BJ (cell line): ENCODE measurements around the gene KIRREL3. TPM values are rescaled to one million over a fixed set of nuclear protein-coding genes. Genes with fewer than 3 reads are reported as not detected.

ENCODE experiments used
- CTCF ChIA-PET: fragments of 350-600 bp; formaldehyde crosslinking; extraction: SDS; loops from one replicate; lab custom pipeline; 2021; ENCODE audit warnings: antibody characterized with exemption, inconsistent platforms; lab: Yijun Ruan, JAX
- POLR2A ChIA-PET: fragments of 300-600 bp; sonication (Branson Sonifier 250); formaldehyde crosslinking; extraction: SDS; loops from one replicate; lab custom pipeline; 2021; ENCODE audit warnings: antibody characterized with exemption; lab: Charles Lee
- DNase-seq: peaks from one replicate; pipeline ENCODE4 v3.0.0-alpha.2; 2011; ENCODE audit warnings: low read depth
- H3K27me3 ChIP-seq: 2 replicates; pipeline ENCODE4 v1.6.0; 2011; ENCODE audit warnings: low read length; ENCODE audit not compliant: control insufficient read depth, insufficient read depth
- H3K36me3 ChIP-seq: 2 replicates; pipeline ENCODE4 v1.5.1; 2011; ENCODE audit warnings: low read length; ENCODE audit not compliant: control insufficient read depth, insufficient read depth
- H3K4me3 ChIP-seq: 2 replicates; pipeline ENCODE4 v1.5.1; 2011; ENCODE audit warnings: low read depth, mild to moderate bottlenecking, control low read depth, low read length
- CTCF ChIP-seq: IDR thresholded peaks from 2 replicates; pipeline ENCODE4 v1.5.1; 2011; ENCODE audit warnings: low read depth, mild to moderate bottlenecking, control low read depth, inconsistent platforms, low read length, moderate library complexity; ENCODE audit not compliant: insufficient read depth
- polyA plus RNA-seq: library from polyadenylated mRNA; depleted of rRNA; stranded (reverse); fragments of >200 nt; gene quantifications from 2 replicates; pipeline ENCODE4 v1.2.3, GENCODE V29; 2011

Gene KIRREL3
- polyA plus RNA-seq, 1 experiment, result 19.6 TPM

GRCh38 chr11:126413426-126413825 lies 587.1 kb downstream of the KIRREL3 start:
- H3K4me3 ChIP-seq, result no peak overlapping the region
- H3K36me3 ChIP-seq, result peaks cover 19% of the 10 kb centered on the region
- TF ChIP-seq CTCF, result no peak
- ChIA-PET POLR2A (no interaction called here), CTCF (no interaction called here)
- DNase-seq, result no peak
- H3K27me3 ChIP-seq, result no peaks in the 10 kb centered on the region

- H3K36me3 ChIP-seq, result peaks cover 29% of the 10 kb centered on the region
- CTCF ChIA-PET, result interaction anchor here (0.9 to 1.0 kb wide), 2 partner anchors 40 to 94 kb away, joined by 4 read pairs; no protein-coding TSS in a partner anchor
- no peaks in the 10 kb centered on the region for H3K27me3 ChIP-seq
- POLR2A ChIA-PET, result no interaction called here
- DNase-seq, result no peak
- H3K4me3 ChIP-seq, result no peak overlapping the region
- TF ChIP-seq CTCF, result peak; percentile 37
These were observed 588.6 kb downstream of the KIRREL3 start for GRCh38 chr11:126411971-126412381.

GRCh38 chr11:126410649-126411048 lies 589.9 kb downstream of the KIRREL3 start:
- H3K4me3 ChIP-seq, result no peak overlapping the region
- POLR2A ChIA-PET, result no interaction called here
- no peak for DNase-seq
- peaks cover 30% of the 10 kb centered on the region for H3K36me3 ChIP-seq
- no peak for TF ChIP-seq CTCF
- H3K27me3 ChIP-seq, result no peaks in the 10 kb centered on the region
- CTCF ChIA-PET, result interaction anchor here (1.2 to 1.5 kb wide), 3 partner anchors 9 to 100 kb away, joined by 3 to 5 read pairs (median 3); no protein-coding TSS in a partner anchor

GRCh38 chr11:126409620-126409985 lies 591.0 kb downstream of the KIRREL3 start:
- ChIA-PET CTCF (interaction anchor here (0.6 to 1.2 kb wide), 2 partner anchors 11 to 1913 kb away, joined by 3 to 4 read pairs; no protein-coding TSS in a partner anchor), POLR2A (no interaction called here)

More at GRCh38 chr11:126409620-126409985, 591.0 kb downstream of the KIRREL3 start:
- Histone ChIP-seq H3K36me3 (peaks cover 30% of the 10 kb centered on the region), H3K4me3 (no peak overlapping the region), H3K27me3 (no peaks in the 10 kb centered on the region)
- DNase-seq, result no peak
- no peak for TF ChIP-seq CTCF
